DOHH2 (cell line): ENCODE data around the gene SPATC1L.

Source experiments
- H3F3A ChIP-seq: fragments of 200-600 bp; sonication (generic), shearing (Covaris generic); 2 replicates; pipeline ENCODE4 v1.6.0; 2016; ENCODE audit warnings: antibody characterized with exemption, mild to moderate bottlenecking; ENCODE audit not compliant: control insufficient read depth, insufficient read depth
- H3K27ac ChIP-seq: fragments of 200-600 bp; sonication (generic); 2 replicates; pipeline ENCODE4 v1.5.1; 2014; ENCODE audit warnings: low read depth, mild to moderate bottlenecking, low read length, moderate library complexity
- H3K27me3 ChIP-seq: fragments of 200-600 bp; sonication (generic); 2 replicates; pipeline ENCODE4 v1.6.1; 2014; ENCODE audit warnings: mild to moderate bottlenecking, low read length, mixed read lengths; ENCODE audit not compliant: control insufficient read depth
- H3K36me3 ChIP-seq: fragments of 200-600 bp; sonication (generic); 2 replicates; pipeline ENCODE4 v1.6.1; 2014; ENCODE audit warnings: mild to moderate bottlenecking, low read length, moderate library complexity, mixed read lengths; ENCODE audit not compliant: control insufficient read depth
- H3K4me1 ChIP-seq: fragments of 200-600 bp; sonication (generic); 2 replicates; pipeline ENCODE4 v1.6.1; 2014; ENCODE audit warnings: mild to moderate bottlenecking, low read length, mixed read lengths; ENCODE audit not compliant: control insufficient read depth
- H3K4me2 ChIP-seq: fragments of 200-600 bp; sonication (generic); 2 replicates; pipeline ENCODE4 v1.6.0; 2014; ENCODE audit warnings: mild to moderate bottlenecking, low read length, moderate library complexity
- H3K4me3 ChIP-seq: fragments of 200-600 bp; sonication (generic); 2 replicates; pipeline ENCODE4 v1.5.1; 2014; ENCODE audit warnings: mild to moderate bottlenecking, low read length, mixed read lengths
- H3K79me2 ChIP-seq: fragments of 200-600 bp; sonication (generic); 2 replicates; pipeline ENCODE4 v1.6.1; 2014; ENCODE audit warnings: mild to moderate bottlenecking, low read length, mixed read lengths; ENCODE audit not compliant: control insufficient read depth
- H3K9me2 ChIP-seq: fragments of 200-600 bp; sonication (generic); replicated peaks from 2 replicates; pipeline ENCODE4 v1.6.1; 2014; ENCODE audit warnings: mild to moderate bottlenecking, low read length, mixed read lengths; ENCODE audit not compliant: control insufficient read depth
- H3K9me3 ChIP-seq: fragments of 200-600 bp; sonication (generic); 2 replicates; pipeline ENCODE4 v1.6.1; 2014; ENCODE audit warnings: antibody characterized with exemption, low read length, mixed read lengths; ENCODE audit not compliant: control insufficient read depth, insufficient read depth
- H4K20me1 ChIP-seq: fragments of 200-600 bp; sonication (generic); 2 replicates; pipeline ENCODE4 v1.6.0; 2014; ENCODE audit warnings: low read depth, mild to moderate bottlenecking, antibody characterized with exemption, low read length, moderate library complexity; ENCODE audit not compliant: control insufficient read depth, insufficient read depth
- EZH2phosphoT487 ChIP-seq: fragments of 200-600 bp; sonication (generic); IDR thresholded peaks from 2 replicates; pipeline ENCODE4 v1.6.1; 2017; ENCODE audit warnings: borderline replicate concordance, mild to moderate bottlenecking, antibody characterized with exemption, low read length, moderate library complexity, mixed read lengths
- TF ChIP-seq, protein P1 (sequence below): fragments of 200-600 bp; sonication (generic); IDR thresholded peaks from one replicate; pipeline ENCODE4 v1.5.1; 2014; ENCODE audit warnings: antibody characterized with exemption, mild to moderate bottlenecking, low read depth, low read length; ENCODE audit not compliant: poor library complexity, severe bottlenecking

SPATC1L gene

DNA sequence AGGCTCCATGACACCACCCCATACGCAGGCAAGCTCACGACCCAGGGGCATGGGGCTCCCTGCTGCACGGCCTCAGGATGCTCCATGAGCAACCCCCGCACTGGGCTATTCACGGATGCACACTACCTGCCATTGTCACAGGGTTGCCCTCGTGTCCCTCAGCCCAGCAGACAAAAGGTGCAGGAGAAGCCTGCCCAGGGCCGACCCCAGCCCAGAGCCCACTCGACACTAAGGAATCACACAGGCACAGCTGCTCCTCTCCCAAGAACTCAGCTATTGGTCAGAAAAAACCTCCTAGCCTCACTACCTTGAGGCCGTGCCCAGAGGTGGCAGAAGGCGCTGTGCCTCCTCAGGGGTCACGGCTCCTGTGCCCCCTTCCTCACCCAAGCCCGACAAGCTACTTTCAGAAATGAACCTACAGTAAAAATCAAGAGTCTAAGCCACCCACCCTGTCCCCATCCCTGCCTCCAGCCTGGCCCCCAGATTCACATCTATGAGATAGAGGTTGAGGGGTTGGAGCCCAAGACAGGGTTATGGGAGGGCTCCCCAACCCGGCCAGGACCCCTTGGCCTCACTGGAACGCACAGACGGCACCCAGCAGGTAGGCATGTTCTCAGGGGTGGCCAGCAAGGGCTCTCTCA, 6.4 kb upstream of the SPATC1L start:
- Histone ChIP-seq H4K20me1 (no peaks in the 10 kb centered on the region), H3K27ac (no peak overlapping the region), H3K27me3 (no peaks in the 10 kb centered on the region), H3K4me3 (no peak overlapping the region), H3K36me3 (peaks cover 65% of the 10 kb centered on the region), H3K9me3 (no peaks in the 10 kb centered on the region), H3K79me2 (no peaks in the 10 kb centered on the region), H3K9me2 (no peaks in the 10 kb centered on the region), H3K4me1 (peaks cover 10% of the 10 kb centered on the region), H3F3A (0 out of 2 replicates have a peak, but pooled peaks cover 4% of the 10 kb centered on the region), H3K4me2 (no peak overlapping the region)
- TF ChIP-seq, protein P1, sequence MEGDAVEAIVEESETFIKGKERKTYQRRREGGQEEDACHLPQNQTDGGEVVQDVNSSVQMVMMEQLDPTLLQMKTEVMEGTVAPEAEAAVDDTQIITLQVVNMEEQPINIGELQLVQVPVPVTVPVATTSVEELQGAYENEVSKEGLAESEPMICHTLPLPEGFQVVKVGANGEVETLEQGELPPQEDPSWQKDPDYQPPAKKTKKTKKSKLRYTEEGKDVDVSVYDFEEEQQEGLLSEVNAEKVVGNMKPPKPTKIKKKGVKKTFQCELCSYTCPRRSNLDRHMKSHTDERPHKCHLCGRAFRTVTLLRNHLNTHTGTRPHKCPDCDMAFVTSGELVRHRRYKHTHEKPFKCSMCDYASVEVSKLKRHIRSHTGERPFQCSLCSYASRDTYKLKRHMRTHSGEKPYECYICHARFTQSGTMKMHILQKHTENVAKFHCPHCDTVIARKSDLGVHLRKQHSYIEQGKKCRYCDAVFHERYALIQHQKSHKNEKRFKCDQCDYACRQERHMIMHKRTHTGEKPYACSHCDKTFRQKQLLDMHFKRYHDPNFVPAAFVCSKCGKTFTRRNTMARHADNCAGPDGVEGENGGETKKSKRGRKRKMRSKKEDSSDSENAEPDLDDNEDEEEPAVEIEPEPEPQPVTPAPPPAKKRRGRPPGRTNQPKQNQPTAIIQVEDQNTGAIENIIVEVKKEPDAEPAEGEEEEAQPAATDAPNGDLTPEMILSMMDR: no peak
- TF ChIP-seq EZH2phosphoT487: no peak

DNA sequence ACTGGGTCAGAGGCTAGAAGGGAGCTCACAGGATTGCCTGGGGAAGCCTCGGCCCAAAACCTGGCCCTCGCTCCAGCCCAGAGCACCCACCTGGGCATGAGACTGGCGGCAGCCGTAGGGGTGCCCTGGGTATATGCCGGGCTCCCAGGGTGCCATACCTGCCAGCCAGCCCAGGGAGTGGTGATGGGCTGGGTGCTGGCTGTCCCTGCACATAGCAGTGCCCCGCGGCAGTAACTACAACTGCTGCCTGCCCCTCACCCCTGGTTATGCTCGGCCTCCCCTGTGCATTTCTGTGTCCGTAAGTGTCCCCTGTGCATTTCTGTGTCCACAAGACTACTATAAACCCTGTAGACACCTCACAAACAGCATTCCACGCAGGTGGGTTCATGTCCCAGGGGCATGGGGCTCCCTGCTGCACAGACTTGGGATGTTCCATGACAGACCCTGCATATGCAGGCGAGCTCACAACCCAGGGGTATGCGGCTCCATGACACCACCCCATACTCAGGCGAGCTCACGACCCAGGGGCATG, 5.8 kb upstream of the SPATC1L start:
- H3K4me3 ChIP-seq: no peak overlapping the region
- TF ChIP-seq EZH2phosphoT487: no peak
- TF ChIP-seq, protein P1: no peak
- no peak overlapping the region for H3K4me2 ChIP-seq
- no peaks in the 10 kb centered on the region for H4K20me1 ChIP-seq
- peaks cover 59% of the 10 kb centered on the region for H3K36me3 ChIP-seq
- H3K9me3 ChIP-seq: no peaks in the 10 kb centered on the region
- H3K27me3 ChIP-seq: no peaks in the 10 kb centered on the region
- H3K79me2 ChIP-seq: no peaks in the 10 kb centered on the region
- peaks cover 14% of the 10 kb centered on the region for H3K4me1 ChIP-seq
- H3F3A ChIP-seq: peaks cover 9% of the 10 kb centered on the region; the same call in 1 of the 2 replicates
- no peaks in the 10 kb centered on the region for H3K9me2 ChIP-seq
- H3K27ac ChIP-seq: no peak overlapping the region

DNA sequence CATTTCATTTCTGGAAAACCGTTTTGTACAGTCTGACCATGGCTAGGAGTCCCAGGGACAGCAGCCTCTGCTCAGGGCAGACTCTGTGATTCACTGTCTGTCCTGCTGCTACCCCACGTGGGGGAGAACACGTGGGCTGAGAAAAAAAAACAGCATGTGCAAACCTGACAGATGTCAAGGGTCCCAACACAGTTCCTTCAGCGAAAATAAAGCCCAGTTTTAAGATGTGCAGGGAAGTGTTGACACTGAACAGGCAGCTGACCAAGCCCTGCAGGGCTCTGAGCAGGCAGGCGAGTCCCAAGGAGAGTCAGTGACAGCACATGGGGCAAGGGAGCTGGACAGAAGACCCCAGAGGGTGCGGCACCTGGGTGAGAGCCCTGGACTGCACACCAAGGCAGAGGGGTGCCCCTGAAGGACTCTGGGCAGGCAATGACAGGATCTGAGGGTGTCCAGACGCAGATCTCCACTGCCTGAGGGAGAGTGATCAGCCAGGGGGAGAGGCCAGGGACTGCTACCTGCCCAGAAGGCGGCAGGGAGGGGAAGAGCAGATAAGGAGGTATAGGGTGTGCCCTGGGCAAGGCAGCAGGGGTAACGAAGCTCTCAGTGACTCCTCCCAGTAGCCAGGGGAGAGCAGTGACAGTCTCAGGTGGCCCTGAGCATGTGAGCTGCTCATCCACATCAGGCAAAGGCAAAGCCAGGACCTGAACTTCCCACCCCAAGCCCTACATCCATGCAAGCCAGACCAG, 5.1 kb upstream of the SPATC1L start:
- no peaks in the 10 kb centered on the region for H3K9me3 ChIP-seq
- H3K4me1 ChIP-seq: peaks cover 18% of the 10 kb centered on the region
- no peaks in the 10 kb centered on the region for H4K20me1 ChIP-seq
- TF ChIP-seq, protein P1: no peak
- TF ChIP-seq EZH2phosphoT487: no peak
- peaks cover 9% of the 10 kb centered on the region; the same call in 1 of the 2 replicates for H3F3A ChIP-seq
- H3K9me2 ChIP-seq: no peaks in the 10 kb centered on the region
- peaks cover 53% of the 10 kb centered on the region for H3K36me3 ChIP-seq
- H3K27me3 ChIP-seq: no peaks in the 10 kb centered on the region
- H3K4me3 ChIP-seq: no peak overlapping the region
- H3K79me2 ChIP-seq: no peaks in the 10 kb centered on the region
- no peak overlapping the region for H3K27ac ChIP-seq
- no peak overlapping the region for H3K4me2 ChIP-seq
